NCI-H2227 (cell line): ENCODE measurements around the gene EDIL3.

Source experiments
- DNase-seq: peaks from one replicate; lab custom pipeline; 2025; ENCODE audit not compliant: unreplicated experiment; lab: John Stamatoyannopoulos, UW

Gene EDIL3

GRCh38 chr5:84260939-84261338 is 123.7 kb downstream of the EDIL3 start:
- no peak for DNase-seq

- no peak for DNase-seq
Measured at GRCh38 chr5:84260140-84260539, 124.5 kb downstream of the EDIL3 start.

- peak; percentile 1 for DNase-seq
Measured at GRCh38 chr5:84259283-84260045, 125.2 kb downstream of the EDIL3 start.

- no peak for DNase-seq
Measured at GRCh38 chr5:84257061-84257460, 127.6 kb downstream of the EDIL3 start.

GRCh38 chr5:84255315-84255714 is 129.4 kb downstream of the EDIL3 start:
- no peak for DNase-seq

- no peak for DNase-seq
Measured at GRCh38 chr5:84253946-84254345, 130.7 kb downstream of the EDIL3 start.

GRCh38 chr5:84251503-84251902 is 133.2 kb downstream of the EDIL3 start:
- DNase-seq: no peak

GRCh38 chr5:84249918-84250630 is 134.6 kb downstream of the EDIL3 start:
- DNase-seq: no peak

GRCh38 chr5:84248013-84248412 is 136.7 kb downstream of the EDIL3 start:
- no peak for DNase-seq

- DNase-seq: no peak
Measured at GRCh38 chr5:84242286-84242685, 142.4 kb downstream of the EDIL3 start.

- no peak for DNase-seq
Measured at GRCh38 chr5:84239494-84239893, 145.2 kb downstream of the EDIL3 start.

- DNase-seq: no peak
Measured at GRCh38 chr5:84237126-84237525, 147.6 kb downstream of the EDIL3 start.

- DNase-seq: no peak
Measured at GRCh38 chr5:84231433-84231832, 153.2 kb downstream of the EDIL3 start.

- DNase-seq: no peak
Measured at GRCh38 chr5:84229045-84229444, 155.6 kb downstream of the EDIL3 start.

GRCh38 chr5:84228266-84228665 is 156.4 kb downstream of the EDIL3 start:
- no peak for DNase-seq

- DNase-seq: no peak
Measured at GRCh38 chr5:84227236-84227635, 157.4 kb downstream of the EDIL3 start.

- no peak for DNase-seq
Measured at GRCh38 chr5:84218546-84218945, 166.1 kb downstream of the EDIL3 start.

- no peak for DNase-seq
Measured at GRCh38 chr5:84215521-84215920, 169.2 kb downstream of the EDIL3 start.

GRCh38 chr5:84213861-84214260 is 170.8 kb downstream of the EDIL3 start:
- DNase-seq: no peak

GRCh38 chr5:84213212-84213611 is 171.5 kb downstream of the EDIL3 start:
- no peak for DNase-seq

GRCh38 chr5:84204772-84205171 is 179.9 kb downstream of the EDIL3 start:
- no peak for DNase-seq

- DNase-seq: no peak
Measured at GRCh38 chr5:84202136-84202535, 182.5 kb downstream of the EDIL3 start.

- no peak for DNase-seq
Measured at GRCh38 chr5:84197538-84197937, 187.1 kb downstream of the EDIL3 start.
